Right lobe of liver (tissue), 6 donors: ENCODE data around the gene PHF14. TPM values are rescaled to one million over a fixed set of nuclear protein-coding genes. Genes with fewer than 3 reads are reported as not detected.
A peak's percentile ranks its signal among the peaks of the same experiment; 100 is the strongest.
"Not testable (repeated sequence)": the region's sequence is repeated elsewhere in the genome, so short reads cannot be mapped to it uniquely, and the experiment has no call there.

Experiments used
- ATAC-seq, 4 donors: fragments of 200-7000 bp; cut with Tn5 transposase; one replicate each; pipeline ENCODE4 v1.9.1; 2020; ENCODE audit warnings: mild to moderate bottlenecking in 4 of 4, moderate library complexity in 4 of 4
- DNase-seq, 3 donors: peaks; one replicate each; pipeline ENCODE4 v3.0.0-alpha.2; 2020
- H3K27ac ChIP-seq, 3 donors: fragments of 200-600 bp; one replicate each; pipeline ENCODE4 v1.8.0; 2022
- H3K27me3 ChIP-seq, 2 donors: fragments of 200-600 bp; one replicate each; pipeline ENCODE4 v1.8.0; 2022
- H3K36me3 ChIP-seq, 4 donors: fragments of 200-600 bp; sonication (generic) in 1 of 4; one replicate each; pipeline versions ENCODE4 v1.5.1 to v1.8.0; 2017 to 2022; ENCODE audit warnings: control low read depth in 1 of 4
- H3K4me1 ChIP-seq, 4 donors: fragments of 200-600 bp; sonication (generic) in 1 of 4; one replicate each; pipeline versions ENCODE4 v1.5.1 to v1.8.0; 2017 to 2022; ENCODE audit warnings: control low read depth in 1 of 4
- H3K4me3 ChIP-seq, 3 donors: fragments of 200-600 bp; one replicate each; pipeline ENCODE4 v1.8.0; 2022
- H3K9me3 ChIP-seq, 4 donors: fragments of 200-600 bp; sonication (generic) in 1 of 4; one replicate each; pipeline versions ENCODE4 v1.5.1 to v1.8.0; 2017 to 2022; ENCODE audit warnings: control low read depth in 1 of 4
- POLR2A ChIP-seq: fragments of 450-650 bp; IDR thresholded peaks from one replicate; pipeline ENCODE4 v1.6.1; 2017; ENCODE audit warnings: antibody characterized with exemption, mild to moderate bottlenecking
- WGBS: methylation state at CpG from one replicate; pipeline ENCODE4 v1.1.6; 2018; ENCODE audit warnings: low coverage, low lambda C conversion rate; ENCODE audit not compliant: insufficient coverage; ENCODE audit errors: missing lambda C conversion rate; 5-methylcytosine and 5-hydroxymethylcytosine counted together
- intact Hi-C, 2 donors: fragments of 100-400 bp; cut with DNase I; formaldehyde crosslinking; loops; one replicate each; pipeline versions ENCODE4 v1.11.2 to v1.14.1; 2022
- total RNA-seq, 6 experiments: library from RNA; depleted of rRNA in 2 of 6; stranded (reverse); fragments of >200 nt in 2 of 6; fragmentation: NEBNext Ultra II Directional in 3 of 6; extraction: Animal tissue kit (Norgen Biotek cat#: 25700) in 3 of 6; gene quantifications; one replicate each; pipeline versions ENCODE4 v1.1.0 to v1.2.4, GENCODE V29; 2016 to 2023
- TF ChIP-seq, protein P1 (sequence below), 4 donors: fragments of 200-600 bp in 3 of 4; fragments of 450-650 bp in 1 of 4; IDR thresholded peaks; one replicate each; pipeline versions ENCODE4 v1.5.1 to v1.8.0; 2016 to 2022; ENCODE audit warnings: antibody characterized with exemption in 4 of 4, mild to moderate bottlenecking in 2 of 4
- donor health status: DM: no; HTN: yes; CAD: no.
- donor health status: DM: no; HTN: no; CAD: no.
- donor health status: DM: no; HTN: no; CAD: no.
- donor health status: DM: no; HTN: yes; CAD: no.
- donor health status: DM: no; HTN: yes; CAD: no.

The PHF14 gene
- total RNA-seq, 6 experiments from 2014 or later, result 13.5 to 25.7 (median 16.7) TPM

DNA sequence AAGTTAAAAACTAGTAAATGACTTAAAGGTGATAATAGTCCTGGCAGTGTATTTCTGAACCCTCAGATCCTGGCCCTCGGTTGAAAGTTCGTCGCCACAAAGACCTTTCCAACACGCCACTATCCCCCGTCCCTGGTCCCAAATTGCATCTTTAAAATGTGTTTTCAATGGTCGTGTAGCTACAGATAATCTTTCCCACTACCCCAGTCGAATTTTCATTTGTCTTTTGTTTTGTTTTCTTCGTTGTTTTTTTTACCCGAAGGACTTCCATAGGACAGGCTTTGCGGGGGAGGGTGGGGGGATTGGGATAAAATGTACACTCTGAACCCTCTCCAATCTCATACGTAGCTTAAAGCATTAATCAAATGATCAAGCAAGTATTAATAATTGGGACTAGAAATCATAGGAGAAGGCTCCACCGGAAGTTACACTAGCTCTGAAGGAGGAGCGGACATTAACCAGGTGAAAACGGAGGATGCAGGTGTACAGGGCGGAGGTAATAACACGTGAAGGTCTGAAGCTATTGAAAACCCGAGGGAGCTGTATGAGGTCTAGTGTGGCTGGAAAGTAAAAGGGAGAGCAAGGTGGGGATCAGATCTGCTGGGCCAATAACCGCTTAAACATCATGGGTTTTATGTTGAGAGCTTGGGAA is 32.8 kb upstream of the PHF14 start:
- Histone ChIP-seq H3K4me3 (peak overlapping the region; percentile 71 to 88 (median 76)), H3K36me3 (peaks cover 0 to 17% (median 5%) of the 10 kb centered on the region in 4 donors), H3K27ac (peak overlapping the region; percentile 94 to 97 (median 94)), H3K27me3 (no peaks in the 10 kb centered on the region), H3K4me1 (peaks cover 0 to 12% (median 5%) of the 10 kb centered on the region in 4 donors), H3K9me3 (no peaks in the 10 kb centered on the region)
- 13% methylated on average over 18 of the region's 18 CpGs for WGBS
- ATAC-seq (no peak), DNase-seq (no peak)
- TF ChIP-seq POLR2A, result no peak
- TF ChIP-seq, protein P1, sequence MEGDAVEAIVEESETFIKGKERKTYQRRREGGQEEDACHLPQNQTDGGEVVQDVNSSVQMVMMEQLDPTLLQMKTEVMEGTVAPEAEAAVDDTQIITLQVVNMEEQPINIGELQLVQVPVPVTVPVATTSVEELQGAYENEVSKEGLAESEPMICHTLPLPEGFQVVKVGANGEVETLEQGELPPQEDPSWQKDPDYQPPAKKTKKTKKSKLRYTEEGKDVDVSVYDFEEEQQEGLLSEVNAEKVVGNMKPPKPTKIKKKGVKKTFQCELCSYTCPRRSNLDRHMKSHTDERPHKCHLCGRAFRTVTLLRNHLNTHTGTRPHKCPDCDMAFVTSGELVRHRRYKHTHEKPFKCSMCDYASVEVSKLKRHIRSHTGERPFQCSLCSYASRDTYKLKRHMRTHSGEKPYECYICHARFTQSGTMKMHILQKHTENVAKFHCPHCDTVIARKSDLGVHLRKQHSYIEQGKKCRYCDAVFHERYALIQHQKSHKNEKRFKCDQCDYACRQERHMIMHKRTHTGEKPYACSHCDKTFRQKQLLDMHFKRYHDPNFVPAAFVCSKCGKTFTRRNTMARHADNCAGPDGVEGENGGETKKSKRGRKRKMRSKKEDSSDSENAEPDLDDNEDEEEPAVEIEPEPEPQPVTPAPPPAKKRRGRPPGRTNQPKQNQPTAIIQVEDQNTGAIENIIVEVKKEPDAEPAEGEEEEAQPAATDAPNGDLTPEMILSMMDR (IDR thresholded peaks at IDR 0.05), result no peak
- intact Hi-C loops, result no loop called here

GRCh38 chr7:10950494-10950893 is 23.2 kb upstream of the PHF14 start:
- H3K27me3 ChIP-seq, result no peaks in the 10 kb centered on the region
- intact Hi-C loops, result no loop called here
- H3K9me3 ChIP-seq, result no peaks in the 10 kb centered on the region
- H3K4me3 ChIP-seq, result no peak overlapping the region
- no peak overlapping the region for H3K27ac ChIP-seq
- no peaks in the 10 kb centered on the region for H3K36me3 ChIP-seq
- ATAC-seq (no peak), DNase-seq (no peak)
- WGBS, result 67% methylated on average over 2 of the region's 2 CpGs
- TF ChIP-seq, protein P1 (IDR thresholded peaks at IDR 0.05), result no peak
- TF ChIP-seq POLR2A, result no peak
- no peaks in the 10 kb centered on the region for H3K4me1 ChIP-seq

- H3K4me3 ChIP-seq, DNase-seq, H3K9me3 ChIP-seq, H3K27me3 ChIP-seq, ATAC-seq, H3K36me3 ChIP-seq, H3K4me1 ChIP-seq, H3K27ac ChIP-seq, intact Hi-C loops: not testable (repeated sequence)
- 85% methylated on average over 4 of the region's 4 CpGs for WGBS
Observed at GRCh38 chr7:10950974-10951578, 22.6 kb upstream of the PHF14 start.

GRCh38 chr7:10952588-10952987 is 21.1 kb upstream of the PHF14 start:
- TF ChIP-seq, protein P1 (IDR thresholded peaks at IDR 0.05), result no peak
- no peak for TF ChIP-seq POLR2A
- Histone ChIP-seq H3K27ac (no peak overlapping the region), H3K4me1 (no peaks in the 10 kb centered on the region), H3K4me3 (no peak overlapping the region), H3K9me3 (no peaks in the 10 kb centered on the region), H3K36me3 (no peaks in the 10 kb centered on the region), H3K27me3 (no peaks in the 10 kb centered on the region)
- DNase-seq, result no peak
- ATAC-seq, result no peak
- intact Hi-C loops, result no loop called here

DNA sequence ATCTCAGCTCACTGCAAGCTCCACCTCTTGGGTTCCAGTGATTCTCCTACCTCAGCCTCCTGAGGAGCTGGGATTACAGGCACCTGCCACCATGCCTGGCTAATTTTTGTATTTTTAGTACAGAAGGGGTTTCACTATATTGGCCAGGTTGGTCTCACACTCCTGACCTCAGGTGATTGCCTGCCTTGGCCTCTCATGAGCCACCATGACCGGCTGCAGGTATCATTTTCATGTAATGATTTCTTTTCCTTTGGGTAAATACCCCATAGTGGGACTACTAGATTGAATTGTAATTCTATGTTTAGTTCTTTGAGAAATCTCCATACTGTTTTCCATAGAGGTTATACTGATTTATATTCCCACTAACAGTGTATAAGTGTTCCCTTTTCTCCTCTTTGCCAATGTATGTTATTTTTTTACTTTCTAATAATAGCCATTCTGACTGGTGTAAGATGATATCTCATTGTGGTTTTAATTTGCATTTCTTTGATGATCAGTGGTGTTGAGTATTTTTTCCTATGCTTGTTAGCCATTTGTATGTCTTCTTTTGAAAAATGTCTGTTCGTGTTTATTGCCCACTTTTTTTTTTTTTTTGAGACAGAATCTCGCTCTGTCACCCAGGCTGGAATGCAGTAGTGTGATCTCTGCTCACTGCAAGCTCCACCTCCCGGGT is 20.5 kb upstream of the PHF14 start:
- 89% methylated on average over 4 of the region's 4 CpGs for WGBS
- H3K36me3 ChIP-seq, H3K4me1 ChIP-seq, ATAC-seq, H3K27me3 ChIP-seq, DNase-seq, intact Hi-C loops, H3K4me3 ChIP-seq, H3K9me3 ChIP-seq, H3K27ac ChIP-seq: not testable (repeated sequence)
